ENCODE data around the gene BOLA3.

GRCh38 chr2:74181739-74182138 is 34.0 kb upstream of the BOLA3 start:
- no peak for TF ChIP-seq CTCF (tag by site-specific recombination; IDR thresholded peaks at IDR 0.05)
- TF ChIP-seq GLI2 (tag by site-specific recombination; IDR thresholded peaks at IDR 0.05; ENCODE audit: borderline replicate concordance, low read depth) = no peak
- TF ChIP-seq ZSCAN18 (tag by site-specific recombination; IDR thresholded peaks at IDR 0.05) = no peak
- no peak for TF ChIP-seq YY1 (tag by site-specific recombination; IDR thresholded peaks at IDR 0.05)
- no peak for TF ChIP-seq ZNF501 (tag by site-specific recombination; IDR thresholded peaks at IDR 0.05)
- TF ChIP-seq ZNF398 (tag by site-specific recombination; IDR thresholded peaks at IDR 0.05) = no peak
- no peak for TF ChIP-seq ZNF274 (IDR thresholded peaks at IDR 0.05; ENCODE audit: low read length)
- no peak for TF ChIP-seq ZNF274 (tag by site-specific recombination; IDR thresholded peaks at IDR 0.05; ENCODE audit: borderline replicate concordance)
- TF ChIP-seq ZNF544 (tag by site-specific recombination; IDR thresholded peaks at IDR 0.05) = no peak
- TF ChIP-seq ZNF76 (tag by site-specific recombination; IDR thresholded peaks at IDR 0.05; ENCODE audit: borderline replicate concordance, low read depth) = no peak
- no peak for TF ChIP-seq ZNF146 (tag by site-specific recombination; IDR thresholded peaks at IDR 0.05)
